ENCODE results near the gene NUP210.

NUP210 gene

GRCh38 chr3:13278783-13279531, 141.2 kb downstream of the NUP210 start:
- in situ Hi-C loops (cut with MboI; ENCODE audit: low sequenced_read_pairs), result no loop called here

- in situ Hi-C loops (cut with MboI; ENCODE audit: low sequenced_read_pairs), result no loop called here
Measured at GRCh38 chr3:13277860-13278531, 142.1 kb downstream of the NUP210 start.

GRCh38 chr3:13277196-13277813, 142.8 kb downstream of the NUP210 start:
- in situ Hi-C loops (cut with MboI; ENCODE audit: low sequenced_read_pairs), result no loop called here

- in situ Hi-C loops (cut with MboI; ENCODE audit: low sequenced_read_pairs), result no loop called here
Measured at GRCh38 chr3:13276438-13277195, 143.5 kb downstream of the NUP210 start.

GRCh38 chr3:13275376-13276005, 144.6 kb downstream of the NUP210 start:
- in situ Hi-C loops (cut with MboI; ENCODE audit: low sequenced_read_pairs), result no loop called here

- in situ Hi-C loops (cut with MboI; ENCODE audit: low sequenced_read_pairs), result no loop called here
Measured at GRCh38 chr3:13274551-13275332, 145.4 kb downstream of the NUP210 start.

- in situ Hi-C loops (cut with MboI; ENCODE audit: low sequenced_read_pairs), result no loop called here
Measured at GRCh38 chr3:13274125-13274524, 146.0 kb downstream of the NUP210 start.

GRCh38 chr3:13273604-13274105, 146.5 kb downstream of the NUP210 start:
- in situ Hi-C loops (cut with MboI; ENCODE audit: low sequenced_read_pairs), result no loop called here

GRCh38 chr3:13272831-13273603, 147.1 kb downstream of the NUP210 start:
- in situ Hi-C loops (cut with MboI; ENCODE audit: low sequenced_read_pairs), result no loop called here

- in situ Hi-C loops (cut with MboI; ENCODE audit: low sequenced_read_pairs), result no loop called here
Measured at GRCh38 chr3:13269711-13270378, 150.3 kb downstream of the NUP210 start.

GRCh38 chr3:13268961-13269441, 151.1 kb downstream of the NUP210 start:
- in situ Hi-C loops (cut with MboI; ENCODE audit: low sequenced_read_pairs), result no loop called here

- in situ Hi-C loops (cut with MboI; ENCODE audit: low sequenced_read_pairs), result no loop called here
Measured at GRCh38 chr3:13268120-13268519, 152.0 kb downstream of the NUP210 start.

- in situ Hi-C loops (cut with MboI; ENCODE audit: low sequenced_read_pairs), result no loop called here
Measured at GRCh38 chr3:13266651-13267362, 153.3 kb downstream of the NUP210 start.

Data from hTERT RPE-1 (cell line).